HG03378 (cell line): Measurements from ENCODE around the gene ARMC6.
"Not testable (repeated sequence)": the region's sequence is repeated elsewhere in the genome, so short reads cannot be mapped to it uniquely, and the experiment has no call there.

Source experiments
- ATAC-seq: cut with Tn5 transposase; IDR thresholded peaks from one replicate; pipeline ENCODE4 v1.9.1; 2021; ENCODE audit warnings: mild to moderate bottlenecking, moderate library complexity; ENCODE audit not compliant: unreplicated experiment

ARMC6 gene

DNA sequence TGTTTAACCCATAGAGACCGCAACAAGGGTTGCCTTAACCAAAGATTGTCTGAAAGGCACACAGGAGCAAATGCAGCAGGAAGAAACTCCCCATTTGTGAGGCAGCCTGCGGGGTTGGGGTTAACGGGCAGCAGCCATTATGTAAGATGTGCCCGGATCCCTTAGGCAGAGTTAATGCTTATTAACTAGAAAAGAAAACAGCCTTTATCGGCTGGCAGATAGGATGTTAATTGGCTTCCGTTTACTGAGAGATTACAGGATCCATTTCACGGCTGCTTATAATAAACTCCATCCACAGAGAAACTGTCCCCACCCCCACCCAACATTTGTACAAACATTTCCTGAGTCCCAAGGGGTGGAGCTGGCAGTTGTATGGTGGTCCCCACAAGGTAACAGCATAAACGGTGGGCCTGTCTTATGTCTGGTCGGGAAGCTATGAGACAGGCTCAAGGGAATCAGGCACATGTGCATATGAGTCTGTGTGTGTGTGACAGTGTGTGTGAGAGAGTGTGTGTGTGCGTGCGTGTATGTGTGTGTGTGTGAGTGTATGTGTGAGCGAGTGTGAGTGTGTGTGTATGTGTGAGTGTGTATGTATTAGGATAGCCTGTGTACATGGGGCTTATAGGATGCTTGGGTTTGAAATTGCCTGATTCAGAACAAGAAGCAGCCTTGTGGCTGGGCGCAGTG, 40.9 kb downstream of the ARMC6 start:
- ATAC-seq = no peak

- ATAC-seq = no peak
These were observed 41.7 kb downstream of the ARMC6 start for GRCh38 chr19:19075126-19075525.

GRCh38 chr19:19076476-19076875, 43.1 kb downstream of the ARMC6 start:
- no peak for ATAC-seq

GRCh38 chr19:19077103-19077502, 43.7 kb downstream of the ARMC6 start:
- ATAC-seq = no peak

DNA sequence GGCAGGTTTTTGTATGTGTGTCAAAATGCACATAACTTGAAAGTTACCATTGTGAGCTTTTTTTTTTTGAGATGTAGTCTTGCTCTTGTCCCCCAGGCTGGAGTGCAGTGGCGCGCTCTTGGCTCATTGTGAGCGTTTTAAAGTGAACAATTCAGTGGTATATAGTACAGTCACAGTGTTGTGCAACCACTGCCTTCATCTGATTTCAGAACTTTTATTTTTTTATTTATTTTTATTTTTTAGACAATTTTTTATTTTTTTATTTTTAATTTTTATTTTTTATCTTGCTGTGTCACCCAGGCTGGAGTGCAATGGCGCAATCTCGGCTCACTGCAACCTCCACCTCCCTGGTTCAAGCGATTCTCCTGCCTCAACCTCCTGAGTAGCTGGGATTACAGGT, 45.4 kb downstream of the ARMC6 start:
- ATAC-seq = no peak

- no peak for ATAC-seq
These were observed 46.2 kb downstream of the ARMC6 start for GRCh38 chr19:19079571-19079970.

GRCh38 chr19:19081642-19082151, 48.3 kb downstream of the ARMC6 start:
- no peak for ATAC-seq

DNA sequence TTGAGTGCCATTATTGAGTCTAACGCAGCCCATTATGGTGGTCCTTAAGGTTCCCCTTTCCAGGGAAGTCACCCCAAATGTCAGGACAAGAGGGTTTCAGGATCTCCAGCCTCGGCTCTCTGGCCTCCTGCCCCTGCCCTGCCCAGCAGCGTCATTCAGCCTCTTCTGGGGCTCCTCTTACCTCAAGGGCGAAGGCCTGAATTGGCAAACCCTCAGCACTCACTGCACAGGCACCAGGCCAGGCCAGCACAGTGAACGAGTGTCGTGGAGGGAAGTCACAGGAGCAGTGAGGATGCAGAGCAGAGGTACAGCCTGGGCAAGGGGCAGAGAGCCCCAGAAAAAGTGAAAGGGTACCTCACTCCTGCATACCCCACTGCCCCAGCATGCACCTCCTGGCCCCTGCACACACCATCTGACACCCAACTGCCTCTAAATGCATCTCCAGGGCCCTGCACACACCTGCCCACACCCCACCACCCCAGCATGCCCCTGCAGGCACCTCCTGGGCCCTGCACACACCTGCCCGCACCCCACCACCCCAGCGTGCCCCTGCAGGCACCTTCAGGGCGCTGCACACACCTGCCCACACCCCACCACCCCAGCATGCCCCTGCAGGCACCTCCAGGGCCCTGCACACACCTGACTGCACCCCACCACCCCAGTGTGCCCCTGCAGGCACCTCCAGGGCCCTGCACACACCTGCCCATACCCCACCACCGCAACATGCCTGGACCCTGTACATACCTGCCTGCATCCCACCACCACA, 50.2 kb downstream of the ARMC6 start:
- no peak for ATAC-seq

DNA sequence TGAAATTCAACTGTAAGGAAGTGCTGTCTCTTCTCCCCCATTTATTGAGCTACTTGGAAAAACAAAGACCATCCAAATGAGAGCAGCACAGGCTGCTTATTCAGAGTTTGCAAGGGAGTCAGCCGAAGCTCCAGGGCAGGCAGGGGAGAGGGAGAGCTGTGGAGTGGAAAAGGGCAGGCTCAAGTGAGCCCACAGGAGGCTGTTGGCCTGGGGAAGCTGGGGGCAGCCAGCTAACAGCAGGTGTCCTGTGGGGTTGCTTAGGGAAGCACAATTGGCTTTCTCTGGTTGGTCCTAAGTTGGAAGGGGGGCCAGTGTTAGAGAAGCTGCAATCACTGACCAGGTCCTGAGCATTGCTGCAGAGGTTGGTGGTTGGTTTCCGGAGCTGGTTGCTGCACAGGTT, 54.3 kb downstream of the ARMC6 start:
- no peak for ATAC-seq

DNA sequence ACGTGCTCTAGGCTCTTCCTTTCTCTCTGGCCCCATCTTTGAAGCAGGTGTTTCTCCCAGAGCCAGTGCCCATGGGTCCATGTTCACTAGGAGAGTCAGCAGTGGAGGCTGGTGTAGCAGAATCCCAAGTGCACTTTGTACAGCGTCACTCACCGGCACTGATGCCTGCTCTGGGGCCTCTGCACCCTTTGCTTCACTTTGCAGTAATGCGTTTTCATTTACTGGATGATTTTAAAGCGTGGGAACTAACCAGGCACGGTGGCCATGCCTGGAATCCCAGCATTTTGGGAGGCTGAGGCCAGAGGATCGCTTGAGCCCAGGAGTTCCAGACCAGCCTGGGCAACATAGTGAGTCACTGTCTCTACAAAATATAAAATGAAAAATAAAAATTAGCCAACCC, 61.1 kb downstream of the ARMC6 start:
- ATAC-seq = no peak

- ATAC-seq = no peak
These were observed 62.3 kb downstream of the ARMC6 start for GRCh38 chr19:19095691-19096090.

DNA sequence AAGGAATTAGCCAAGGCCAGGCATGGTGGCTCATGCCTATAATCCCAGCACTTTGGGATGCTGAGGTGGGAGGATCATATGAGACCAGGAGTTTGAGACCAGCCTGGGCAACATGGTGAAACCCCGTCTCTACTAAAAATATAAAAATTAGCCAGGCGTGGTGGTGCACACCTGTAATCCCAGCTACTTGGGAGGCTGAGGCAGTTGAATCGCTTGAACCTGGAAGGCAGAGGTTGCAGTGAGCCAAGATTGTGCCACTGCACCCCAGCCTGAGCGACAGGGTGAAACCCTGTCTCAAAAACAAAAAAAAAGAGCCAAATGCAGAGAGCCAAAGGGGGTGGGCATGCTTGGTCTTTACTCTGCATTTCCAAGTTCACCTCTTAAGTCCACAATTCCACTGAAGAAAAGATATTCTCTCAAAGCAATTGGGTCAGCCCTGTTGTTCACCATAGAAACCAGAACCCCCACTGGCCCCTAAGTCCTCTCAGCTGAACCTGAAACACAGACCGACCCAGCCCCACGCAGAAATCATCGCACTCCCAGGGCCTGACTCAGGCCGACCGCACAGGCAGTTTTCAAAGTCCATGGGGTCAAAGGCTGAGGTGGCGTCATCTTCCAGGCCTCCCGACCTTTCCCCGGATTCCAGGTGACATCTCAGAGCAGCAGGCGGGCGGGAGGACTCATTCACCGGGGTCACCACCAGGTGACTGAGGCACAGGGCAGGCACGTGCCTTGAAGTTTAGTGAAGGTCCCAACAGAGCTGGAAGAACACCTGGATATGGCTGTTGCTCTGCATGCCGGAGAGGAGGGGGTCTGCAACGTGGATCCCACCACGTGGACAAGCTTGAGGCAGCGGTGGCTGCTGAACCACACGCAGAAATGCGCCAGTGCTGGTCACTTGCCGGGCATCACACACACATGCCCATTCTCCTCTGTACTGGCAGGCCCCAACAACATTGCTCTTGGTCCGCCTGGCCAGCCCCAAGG, 63.5 kb downstream of the ARMC6 start:
- no peak for ATAC-seq

- no peak for ATAC-seq
These were observed 64.8 kb downstream of the ARMC6 start for GRCh38 chr19:19098084-19098702.

DNA sequence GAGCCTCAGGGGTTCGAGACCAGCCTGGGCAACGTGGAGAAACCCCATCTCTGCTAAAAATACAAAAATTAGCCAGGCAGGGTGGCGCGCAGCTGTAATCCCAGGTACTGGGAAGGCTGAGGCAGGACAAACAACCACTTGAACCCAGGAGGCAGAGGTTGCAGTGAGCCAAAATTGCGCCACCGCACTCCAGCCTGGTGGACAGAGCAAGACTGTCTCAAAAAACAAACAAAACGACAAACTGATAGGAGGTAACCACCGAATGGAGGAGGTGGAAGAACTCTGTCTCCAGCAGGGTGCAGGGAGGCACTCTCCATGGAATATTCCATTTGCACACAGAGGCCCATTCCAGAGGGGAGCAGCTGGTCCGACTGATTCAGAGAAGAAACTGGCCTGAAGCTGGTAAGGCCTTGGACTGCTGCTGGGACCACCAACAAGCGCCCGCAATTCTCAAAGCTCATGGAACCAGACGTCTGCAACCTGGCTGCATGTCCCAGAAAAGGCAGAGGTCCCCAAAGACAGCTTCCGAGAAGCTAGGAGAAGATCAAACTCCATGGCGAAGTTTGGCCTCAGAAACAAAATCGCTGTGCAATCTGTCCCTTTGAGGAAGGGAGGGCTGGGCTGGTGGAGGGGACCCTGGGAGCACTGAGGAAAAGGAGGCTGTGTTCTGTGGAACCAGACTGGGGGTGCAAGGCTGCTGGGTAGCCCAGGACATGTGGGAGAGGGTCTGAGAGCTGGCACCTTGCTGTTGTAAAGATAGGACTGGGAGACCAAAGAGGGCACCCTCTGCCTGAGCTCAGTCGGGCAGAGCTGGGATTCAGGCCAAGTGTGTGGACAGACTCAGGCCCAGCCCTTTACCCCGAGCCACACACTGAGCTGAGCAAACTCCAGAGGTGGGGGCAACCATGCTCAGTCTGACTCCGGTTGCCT, 65.6 kb downstream of the ARMC6 start:
- no peak for ATAC-seq

DNA sequence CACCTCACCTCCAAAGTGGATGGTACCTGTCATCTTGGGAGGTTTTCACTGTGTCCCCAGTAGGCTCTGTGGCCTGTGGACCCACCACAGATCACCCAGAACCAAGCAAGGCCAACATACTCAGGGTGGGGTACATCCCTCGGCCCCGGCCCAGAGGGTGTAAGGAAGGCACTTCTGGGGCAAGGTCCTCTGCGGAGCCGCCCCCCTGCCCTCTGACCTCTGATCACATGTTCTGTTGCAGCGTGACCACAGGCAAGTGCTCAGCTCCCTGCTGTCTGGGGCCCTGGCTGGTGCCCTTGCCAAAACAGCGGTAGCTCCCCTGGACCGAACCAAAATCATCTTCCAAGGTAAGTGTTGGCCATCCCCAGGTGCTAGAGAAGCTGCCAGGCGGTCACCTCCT, 68.1 kb downstream of the ARMC6 start:
- no peak for ATAC-seq

DNA sequence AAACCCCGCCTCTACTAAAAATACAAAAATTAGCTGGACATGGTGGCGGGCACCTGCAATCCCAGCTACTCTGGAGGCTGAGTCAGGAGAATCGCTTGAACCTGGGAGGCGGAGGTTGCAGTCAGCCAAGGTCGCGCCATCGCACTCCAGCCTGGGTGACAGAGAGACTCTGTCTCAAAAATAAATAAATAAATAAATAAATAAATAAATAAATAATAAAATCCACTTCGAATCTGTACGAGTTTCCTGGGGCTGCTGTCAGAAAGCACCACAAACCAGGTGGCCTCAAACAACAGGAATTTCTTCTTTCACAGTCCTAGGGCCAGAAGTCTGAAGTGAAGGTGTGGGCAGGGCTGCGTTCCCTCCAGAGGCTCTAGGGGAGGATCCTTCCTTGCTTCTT, 69.2 kb downstream of the ARMC6 start:
- ATAC-seq = not testable (repeated sequence)

- ATAC-seq = no peak
These were observed 69.8 kb downstream of the ARMC6 start for GRCh38 chr19:19103167-19103566.

DNA sequence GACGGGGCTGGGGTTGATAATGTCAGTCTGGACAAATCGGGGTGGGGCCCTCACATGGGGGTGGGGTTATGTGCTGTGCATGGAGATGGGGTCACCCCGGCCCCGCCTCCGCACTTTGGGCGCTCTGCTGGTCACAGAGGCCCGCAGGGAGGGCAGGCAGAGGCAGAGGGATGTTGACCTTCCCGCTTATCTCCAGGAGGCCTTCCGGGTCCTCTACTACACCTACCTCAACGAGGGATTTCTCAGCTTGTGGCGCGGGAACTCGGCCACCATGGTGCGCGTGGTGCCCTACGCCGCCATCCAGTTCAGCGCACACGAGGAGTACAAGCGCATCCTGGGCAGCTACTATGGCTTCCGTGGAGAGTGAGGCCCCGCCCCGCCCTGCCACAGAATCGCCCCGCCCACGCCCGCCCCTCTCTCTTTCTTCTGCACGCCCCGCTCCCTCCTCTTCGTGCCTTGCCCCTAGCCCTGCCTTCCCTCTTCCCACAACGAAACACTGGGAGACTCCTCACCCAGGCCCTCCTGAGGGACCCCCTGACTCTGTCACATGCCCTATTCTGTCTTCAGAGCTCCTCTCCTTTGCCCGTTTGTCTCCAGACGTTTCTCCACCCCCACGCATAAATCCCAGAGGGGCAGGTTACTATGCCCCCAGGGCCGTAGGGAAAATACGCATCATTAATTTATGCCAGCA, 72.1 kb downstream of the ARMC6 start:
- no peak for ATAC-seq

DNA sequence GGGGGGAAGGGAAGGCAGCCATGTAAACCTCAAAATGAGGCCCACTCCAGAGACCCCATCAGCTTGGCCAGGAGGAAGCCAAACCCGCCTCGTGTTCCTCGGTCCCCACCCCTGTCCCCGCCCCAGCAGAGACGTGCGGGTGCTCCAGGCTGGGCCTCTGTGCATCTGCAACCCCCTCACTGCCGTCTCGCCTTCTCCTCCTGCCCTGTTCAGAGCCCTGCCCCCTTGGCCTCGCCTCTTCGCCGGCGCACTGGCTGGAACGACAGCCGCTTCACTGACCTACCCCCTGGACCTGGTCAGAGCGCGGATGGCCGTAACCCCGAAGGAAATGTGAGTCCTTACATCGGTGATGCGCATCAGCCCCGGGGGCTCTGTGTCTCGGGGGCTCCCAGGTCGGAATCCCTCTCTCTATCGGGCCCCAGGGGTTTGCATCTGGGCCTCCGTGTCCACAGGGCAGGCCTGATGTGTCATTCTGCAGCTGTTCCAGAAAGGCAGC, 72.7 kb downstream of the ARMC6 start:
- ATAC-seq = no peak
